IPS-NIHi7 (cell line): Measurements from ENCODE around the gene LCE5A.
"Not testable (repeated sequence)": the region's sequence is repeated elsewhere in the genome, so short reads cannot be mapped to it uniquely, and the experiment has no call there.

ENCODE experiments used
- DNase-seq: peaks from one replicate; pipeline ENCODE4 v3.0.0; 2012; ENCODE audit warnings: mixed read lengths; ENCODE audit errors: extremely low spot score

LCE5A gene, protein sequence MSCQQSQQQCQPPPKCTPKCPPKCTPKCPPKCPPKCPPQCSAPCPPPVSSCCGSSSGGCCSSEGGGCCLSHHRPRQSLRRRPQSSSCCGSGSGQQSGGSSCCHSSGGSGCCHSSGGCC

GRCh38 chr1:152510503-152510902 is at the start of gene LCE5A:
Gene LCE5A, plus strand, starts transcription at chr1:152510803. Its CDS starts 732 bp downstream, at chr1:152511535.
- no peak for DNase-seq

GRCh38 chr1:152461544-152461943 is 49.1 kb upstream of the LCE5A start:
- DNase-seq, result peak; percentile 12

GRCh38 chr1:152462636-152463035 is 48.0 kb upstream of the LCE5A start:
- DNase-seq, result no peak

DNA sequence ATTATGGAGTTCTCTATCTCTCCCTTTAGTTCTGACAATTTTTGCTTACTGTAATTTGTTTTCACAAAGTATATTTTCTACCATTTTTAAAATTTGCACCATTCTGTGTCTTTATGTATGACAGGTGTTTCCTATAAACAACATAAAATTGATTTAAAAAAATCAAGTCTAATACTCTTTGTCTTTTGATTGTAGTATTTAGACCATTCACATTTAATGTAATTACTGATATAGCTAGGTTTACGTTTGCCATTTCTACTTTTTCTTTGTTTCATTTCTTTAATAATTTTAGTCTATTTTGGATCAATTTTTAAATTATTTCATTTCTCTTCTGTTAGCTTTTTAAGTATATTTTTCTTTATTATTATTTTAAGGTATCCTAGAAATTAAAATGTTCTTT is 44.4 kb upstream of the LCE5A start:
- DNase-seq, result no peak

GRCh38 chr1:152473887-152474537 is 36.6 kb upstream of the LCE5A start:
- DNase-seq, result no peak

- no peak for DNase-seq
These were observed 30.6 kb upstream of the LCE5A start for GRCh38 chr1:152479792-152480595.

GRCh38 chr1:152481869-152482664 is 28.5 kb upstream of the LCE5A start:
- DNase-seq, result no peak

DNA sequence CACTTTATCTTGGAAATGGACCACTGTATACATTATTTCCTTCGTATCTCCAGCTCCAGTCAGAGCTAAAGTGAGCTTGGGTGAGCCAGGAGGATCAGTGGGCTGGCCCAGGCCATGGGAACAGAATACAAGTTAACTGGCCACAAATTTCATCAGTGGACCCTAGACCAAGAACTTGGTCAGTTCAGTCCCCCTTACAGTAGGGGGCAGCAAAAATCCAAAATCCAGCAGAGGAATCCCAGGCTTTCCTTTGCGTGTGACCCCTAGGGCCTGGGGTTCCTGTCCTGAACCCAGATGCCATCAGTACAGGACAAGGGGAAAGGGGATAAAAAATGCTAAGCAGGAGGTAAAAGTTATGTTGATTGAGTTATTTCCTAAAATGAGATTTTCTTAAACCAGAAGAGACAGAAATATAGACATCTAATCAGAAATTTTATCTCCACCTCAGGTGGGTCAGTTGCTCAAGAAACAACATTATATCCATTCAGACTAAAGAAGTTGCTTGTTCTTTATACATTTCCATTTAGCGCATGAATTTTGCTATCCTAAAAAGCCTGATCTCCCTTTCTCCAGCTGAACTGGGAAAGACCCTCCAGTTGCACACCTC is 24.1 kb upstream of the LCE5A start:
- DNase-seq, result no peak

DNA sequence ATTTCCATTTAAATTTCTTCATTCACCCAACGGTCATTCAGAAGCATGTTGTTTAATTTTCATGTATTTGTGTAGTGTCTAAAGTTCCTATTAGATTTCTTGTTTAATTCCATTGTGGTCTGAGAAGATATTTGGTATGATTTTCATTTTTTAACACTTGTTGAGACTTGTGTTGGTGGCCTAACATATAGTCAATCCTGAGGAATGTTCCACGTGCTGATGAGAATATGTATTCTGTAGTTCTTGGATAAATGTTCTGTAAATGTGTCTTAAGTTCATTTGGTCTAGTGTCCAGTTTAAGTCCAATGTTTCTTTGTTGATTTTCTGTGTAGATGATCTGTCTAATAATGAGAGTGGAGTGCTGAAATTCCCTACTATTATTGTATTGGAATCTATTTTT is 22.7 kb upstream of the LCE5A start:
- DNase-seq, result no peak

DNA sequence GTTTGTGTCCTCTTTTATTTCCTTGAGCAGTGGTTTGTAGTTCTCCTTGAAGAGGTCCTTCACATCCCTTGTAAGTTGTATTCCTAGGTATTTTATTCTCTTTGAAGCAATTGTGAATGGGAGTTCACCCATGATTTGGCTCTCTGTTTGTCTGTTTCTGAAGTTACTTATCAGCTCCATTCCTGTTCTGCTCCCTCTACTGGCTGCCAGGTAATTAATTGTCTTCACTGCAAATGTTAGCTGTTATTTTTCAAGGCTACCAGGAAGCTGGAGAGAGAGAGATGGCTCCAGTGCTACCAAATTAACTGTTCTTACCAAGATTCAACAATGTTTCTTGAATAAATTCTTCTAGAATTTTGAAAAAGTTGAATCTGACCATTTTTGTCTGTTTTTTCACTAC is 19.1 kb upstream of the LCE5A start:
- DNase-seq, result not testable (repeated sequence)

- no peak for DNase-seq
These were observed 15.4 kb upstream of the LCE5A start for GRCh38 chr1:152495066-152495675.

GRCh38 chr1:152497273-152497672 is 13.3 kb upstream of the LCE5A start:
- DNase-seq, result no peak

GRCh38 chr1:152501704-152502103 is 8.9 kb upstream of the LCE5A start:
- no peak for DNase-seq

DNA sequence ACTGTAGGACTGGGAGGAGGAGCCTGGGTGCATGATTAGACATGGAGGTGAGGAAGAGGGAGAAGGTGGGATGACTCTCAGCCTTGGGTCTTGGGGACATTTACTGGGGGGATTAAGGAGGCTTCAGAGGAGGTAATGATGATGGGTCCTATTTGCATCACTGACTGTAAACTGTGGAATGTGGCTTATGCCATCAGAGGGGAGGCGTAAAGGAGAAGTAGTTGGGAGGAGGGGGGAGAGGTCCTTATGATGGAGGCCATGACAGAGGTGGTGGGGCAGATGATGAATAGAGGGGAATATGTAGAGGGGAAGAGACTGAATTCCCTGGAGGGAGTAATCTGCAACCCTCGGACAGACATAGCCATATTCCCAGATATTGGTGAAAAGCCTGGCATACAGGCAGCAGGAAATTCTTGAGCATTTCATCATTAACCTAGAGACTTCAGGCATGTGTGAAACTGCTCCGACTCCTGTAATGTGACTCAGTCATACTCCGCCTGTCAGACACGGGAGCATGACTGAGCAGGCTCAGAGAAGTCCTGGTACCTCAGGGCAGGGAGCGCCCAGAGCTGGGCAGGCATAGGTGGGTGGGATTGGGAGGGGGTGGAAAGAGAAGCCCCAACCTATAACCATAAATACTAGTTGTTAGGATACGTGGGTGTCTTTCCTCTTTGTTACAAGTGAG is 8.0 kb upstream of the LCE5A start:
- DNase-seq, result no peak

DNA sequence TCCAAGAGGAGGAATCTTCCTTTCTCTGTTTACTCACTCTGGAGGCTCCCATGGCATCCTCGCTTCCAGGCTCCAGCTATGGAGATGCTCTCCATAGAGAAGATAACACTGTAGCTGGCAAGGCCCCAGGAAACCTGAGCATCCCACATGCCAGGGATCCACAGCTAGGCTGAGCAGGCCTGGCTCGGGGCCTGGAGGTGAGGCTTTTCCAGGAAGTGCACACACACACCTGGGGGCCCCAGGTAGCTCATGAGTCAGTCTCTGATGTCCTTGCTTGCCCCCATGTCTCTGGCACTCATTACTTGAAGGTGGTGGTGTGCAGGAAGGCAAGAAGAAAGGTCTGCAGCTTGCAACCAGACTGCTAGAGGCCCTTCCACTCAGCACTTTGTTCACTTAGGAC is 5.5 kb upstream of the LCE5A start:
- no peak for DNase-seq

DNA sequence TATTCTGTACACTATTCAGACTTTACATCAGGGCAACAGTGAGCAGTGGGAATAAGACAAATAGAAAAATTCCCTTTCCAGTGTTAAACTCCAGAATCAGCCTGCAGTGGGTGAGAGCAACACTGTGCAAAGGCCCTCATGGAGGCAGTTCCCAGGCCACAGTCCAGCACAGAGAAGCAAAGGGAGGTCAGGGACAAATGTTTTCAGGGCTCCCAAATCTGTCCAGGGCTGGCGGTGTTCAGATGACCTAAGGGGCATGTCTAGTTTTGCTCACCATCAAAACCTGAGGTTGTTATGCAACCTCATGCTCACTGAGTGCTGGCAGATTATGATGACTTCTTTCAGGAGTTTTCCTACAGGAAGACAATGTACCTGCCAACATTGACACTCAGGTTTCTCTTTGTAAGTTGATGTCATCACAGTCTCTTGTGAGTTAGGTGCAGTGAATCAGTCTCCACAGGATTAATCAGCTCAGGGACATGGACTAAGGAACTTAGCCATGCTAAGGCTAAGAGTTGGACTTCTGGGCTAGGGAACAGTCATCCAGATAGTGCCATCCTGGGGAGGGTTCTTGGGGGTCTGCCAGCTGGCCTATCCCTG is 3.6 kb upstream of the LCE5A start:
- DNase-seq, result no peak

- DNase-seq, result no peak
These were observed 993 bp downstream of the LCE5A start for GRCh38 chr1:152511596-152511995.

- no peak for DNase-seq
These were observed 2.5 kb downstream of the LCE5A start for GRCh38 chr1:152513081-152513480.

- no peak for DNase-seq
These were observed 4.3 kb downstream of the LCE5A start for GRCh38 chr1:152514715-152515433.

- DNase-seq, result no peak
These were observed 4.8 kb downstream of the LCE5A start for GRCh38 chr1:152515434-152515783.
